Upper lobe of right lung (tissue), 1 donor: Measurements from ENCODE around the gene GIPC3. TPM values are rescaled to one million over a fixed set of nuclear protein-coding genes. Genes with fewer than 3 reads are reported as not detected.

ENCODE experiments used
- ATAC-seq: fragments of 200-7000 bp; cut with Tn5 transposase; one replicate; pipeline ENCODE4 v1.9.1; 2020; ENCODE audit warnings: mild to moderate bottlenecking, moderate library complexity
- DNase-seq: peaks from one replicate; pipeline ENCODE4 v3.0.0-alpha.2; 2020
- H3K27ac ChIP-seq: fragments of 200-600 bp; one replicate; pipeline ENCODE4 v1.8.0; 2022
- H3K27me3 ChIP-seq: fragments of 200-600 bp; one replicate; pipeline ENCODE4 v1.8.0; 2022; ENCODE audit warnings: mild to moderate bottlenecking
- H3K36me3 ChIP-seq: fragments of 200-600 bp; one replicate; pipeline ENCODE4 v1.8.0; 2022
- H3K4me1 ChIP-seq: fragments of 200-600 bp; one replicate; pipeline ENCODE4 v1.8.0; 2022
- H3K4me3 ChIP-seq: fragments of 200-600 bp; one replicate; pipeline ENCODE4 v1.8.0; 2022; ENCODE audit warnings: mild to moderate bottlenecking
- H3K9me3 ChIP-seq: fragments of 200-600 bp; one replicate; pipeline ENCODE4 v1.8.0; 2022
- intact Hi-C: fragments of 100-400 bp; cut with DNase I; formaldehyde crosslinking; loops from one replicate; pipeline ENCODE4 v1.11.0; 2022
- total RNA-seq: library from RNA; stranded (reverse); fragmentation: NEBNext Ultra II Directional; extraction: Animal tissue kit (Norgen Biotek cat#: 25700); gene quantifications from one replicate; pipeline ENCODE4 v1.2.1, GENCODE V29; 2021
- TF ChIP-seq, protein P1 (sequence below): fragments of 200-600 bp; IDR thresholded peaks from one replicate; pipeline ENCODE4 v1.8.0; 2022; ENCODE audit warnings: antibody characterized with exemption
- donor health status: DM: no; HTN: yes; CAD: no; lungs with severe emphysema.

The GIPC3 gene
- total RNA-seq, 1 donor from 2014 or later = 6.5 TPM

DNA sequence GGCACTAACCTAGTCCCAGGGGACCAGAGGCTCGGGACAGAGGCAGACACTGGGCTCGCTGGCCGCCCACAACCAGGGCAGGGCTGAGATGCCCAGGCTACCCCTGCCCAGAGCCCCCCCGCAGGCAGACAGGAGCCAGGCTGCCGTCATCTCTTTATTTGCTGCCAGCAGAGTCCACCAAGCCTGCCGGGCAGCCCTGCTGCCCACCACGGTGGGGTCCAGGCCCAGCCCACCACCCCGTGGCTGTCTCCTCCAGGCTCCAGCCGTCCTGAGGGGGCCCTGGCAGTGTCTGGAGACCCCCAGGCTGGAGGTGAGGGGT is 41.3 kb upstream of the GIPC3 start:
- no peak overlapping the region for H3K27ac ChIP-seq
- DNase-seq (no peak), ATAC-seq (no peak)
- H3K9me3 ChIP-seq = no peaks in the 10 kb centered on the region
- peaks cover 6% of the 10 kb centered on the region for H3K36me3 ChIP-seq
- intact Hi-C loops = loop anchor here (10.0 kb wide), 1 partner anchor 71 kb away; no protein-coding TSS in a partner anchor
- H3K4me1 ChIP-seq = no peaks in the 10 kb centered on the region
- H3K27me3 ChIP-seq = no peaks in the 10 kb centered on the region
- H3K4me3 ChIP-seq = no peak overlapping the region
- TF ChIP-seq, protein P1, sequence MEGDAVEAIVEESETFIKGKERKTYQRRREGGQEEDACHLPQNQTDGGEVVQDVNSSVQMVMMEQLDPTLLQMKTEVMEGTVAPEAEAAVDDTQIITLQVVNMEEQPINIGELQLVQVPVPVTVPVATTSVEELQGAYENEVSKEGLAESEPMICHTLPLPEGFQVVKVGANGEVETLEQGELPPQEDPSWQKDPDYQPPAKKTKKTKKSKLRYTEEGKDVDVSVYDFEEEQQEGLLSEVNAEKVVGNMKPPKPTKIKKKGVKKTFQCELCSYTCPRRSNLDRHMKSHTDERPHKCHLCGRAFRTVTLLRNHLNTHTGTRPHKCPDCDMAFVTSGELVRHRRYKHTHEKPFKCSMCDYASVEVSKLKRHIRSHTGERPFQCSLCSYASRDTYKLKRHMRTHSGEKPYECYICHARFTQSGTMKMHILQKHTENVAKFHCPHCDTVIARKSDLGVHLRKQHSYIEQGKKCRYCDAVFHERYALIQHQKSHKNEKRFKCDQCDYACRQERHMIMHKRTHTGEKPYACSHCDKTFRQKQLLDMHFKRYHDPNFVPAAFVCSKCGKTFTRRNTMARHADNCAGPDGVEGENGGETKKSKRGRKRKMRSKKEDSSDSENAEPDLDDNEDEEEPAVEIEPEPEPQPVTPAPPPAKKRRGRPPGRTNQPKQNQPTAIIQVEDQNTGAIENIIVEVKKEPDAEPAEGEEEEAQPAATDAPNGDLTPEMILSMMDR = no peak

DNA sequence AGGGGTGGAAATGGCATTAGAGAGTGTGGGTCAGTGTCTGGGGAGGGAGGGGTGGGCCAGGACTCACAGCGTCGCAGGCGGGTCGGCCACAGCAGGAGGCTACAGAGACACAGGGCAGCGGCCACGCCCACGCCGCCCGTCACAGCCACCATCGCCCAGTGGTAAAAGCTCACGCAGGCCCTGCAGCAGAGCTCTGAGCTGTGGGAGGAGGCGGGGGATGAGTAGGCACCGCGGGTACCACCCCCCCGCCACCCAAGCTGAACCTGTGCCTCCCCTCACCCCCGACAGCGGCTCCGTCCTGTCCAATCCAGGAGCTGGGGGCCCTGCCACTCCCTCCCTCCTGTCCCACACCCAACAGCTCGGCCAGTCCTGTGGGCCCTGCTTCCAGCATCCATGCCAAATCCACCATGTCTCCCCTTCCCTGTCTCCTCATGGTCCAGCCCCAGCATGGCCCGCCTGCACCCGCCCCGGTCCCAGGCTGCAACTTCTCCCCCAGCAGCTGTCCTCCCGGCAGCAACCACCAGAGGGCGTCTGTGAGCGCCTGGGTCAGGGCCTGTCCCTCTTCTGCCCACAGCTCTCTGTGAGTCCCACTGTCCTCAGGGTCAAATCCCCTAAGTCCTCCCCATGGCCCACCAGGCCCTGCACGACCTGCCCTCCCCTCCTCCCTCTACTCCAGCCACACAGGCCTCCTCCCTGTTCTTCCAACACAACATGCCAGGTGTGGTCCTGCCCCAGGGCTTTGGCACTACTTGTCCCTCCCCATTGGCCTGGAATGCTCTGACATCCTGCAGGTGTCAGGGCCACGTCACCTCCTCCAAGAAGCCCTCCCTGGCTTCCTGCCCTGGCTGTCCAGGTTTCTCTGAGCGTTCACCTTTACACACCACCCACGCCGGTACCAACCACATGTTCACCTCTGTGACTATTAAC is 40.3 kb upstream of the GIPC3 start:
- Histone ChIP-seq H3K9me3 (no peaks in the 10 kb centered on the region), H3K4me1 (no peaks in the 10 kb centered on the region), H3K4me3 (no peak overlapping the region), H3K36me3 (peaks cover 6% of the 10 kb centered on the region), H3K27me3 (no peaks in the 10 kb centered on the region), H3K27ac (no peak overlapping the region)
- peak; percentile 81 for ATAC-seq
- peak; percentile 87 for DNase-seq
- intact Hi-C loops = loop anchor here (10.0 kb wide), 1 partner anchor 70 kb away; no protein-coding TSS in a partner anchor
- TF ChIP-seq, protein P1 = peak; percentile 95

- Histone ChIP-seq H3K4me1 (no peaks in the 10 kb centered on the region), H3K4me3 (no peak overlapping the region), H3K9me3 (no peaks in the 10 kb centered on the region), H3K27ac (no peak overlapping the region), H3K27me3 (no peaks in the 10 kb centered on the region), H3K36me3 (peaks cover 6% of the 10 kb centered on the region)
- intact Hi-C loops = loop anchor here (10.0 kb wide), 1 partner anchor 69 kb away; no protein-coding TSS in a partner anchor
- no peak for ATAC-seq
- DNase-seq = no peak
- TF ChIP-seq, protein P1 = no peak
These were observed 39.6 kb upstream of the GIPC3 start for GRCh38 chr19:3545669-3546034.

- TF ChIP-seq, protein P1 = no peak
- Histone ChIP-seq H3K4me1 (no peaks in the 10 kb centered on the region), H3K36me3 (peaks cover 6% of the 10 kb centered on the region), H3K27ac (no peak overlapping the region), H3K9me3 (no peaks in the 10 kb centered on the region), H3K27me3 (no peaks in the 10 kb centered on the region), H3K4me3 (no peak overlapping the region)
- ATAC-seq = no peak
- intact Hi-C loops = loop anchor here (10.0 kb wide), 1 partner anchor 69 kb away; no protein-coding TSS in a partner anchor
- no peak for DNase-seq
These were observed 39.2 kb upstream of the GIPC3 start for GRCh38 chr19:3546119-3546518.

- H3K4me1 ChIP-seq = no peaks in the 10 kb centered on the region
- H3K9me3 ChIP-seq = no peaks in the 10 kb centered on the region
- intact Hi-C loops = loop anchor here (10.0 kb wide), 1 partner anchor 67 kb away; no protein-coding TSS in a partner anchor
- peak; percentile 6 for ATAC-seq
- H3K36me3 ChIP-seq = peaks cover 6% of the 10 kb centered on the region
- DNase-seq = no peak
- H3K27me3 ChIP-seq = no peaks in the 10 kb centered on the region
- no peak overlapping the region for H3K27ac ChIP-seq
- TF ChIP-seq, protein P1 = peak; percentile 54
- no peak overlapping the region for H3K4me3 ChIP-seq
These were observed 38.0 kb upstream of the GIPC3 start for GRCh38 chr19:3547301-3547731.
